ENCODE data around the gene MGLL. TPM values are rescaled to one million over a fixed set of nuclear protein-coding genes. Genes with fewer than 3 reads are reported as not detected.

The MGLL gene
- total RNA-seq, 1 experiment from 2014 or later: 0.94 TPM

GRCh38 chr3:127860211-127860696 lies 37.9 kb upstream of the MGLL start:
- Mint-ChIP-seq H3K27me3 (ENCODE audit: low read depth) (no peaks in the 10 kb centered on the region), H3K27ac (no peak overlapping the region), H3K9me3 (no peaks in the 10 kb centered on the region), H3K4me3 (no peak overlapping the region), H3K4me1 (peaks cover 8% of the 10 kb centered on the region), H3K36me3 (no peaks in the 10 kb centered on the region)
- POLR2A ChIA-PET: interaction anchor here (0.6 kb wide), 1 partner anchor 149 kb away, joined by 6 read pairs; no protein-coding TSS in a partner anchor
- DNase-seq (ENCODE audit: low spot score) (peak; percentile 20), ATAC-seq (peak; percentile 22; the same call in 1 of the 2 replicates)
- no peak for TF ChIP-seq TEAD1 (CRISPR knock-in tag; IDR thresholded peaks at IDR 0.05)
- no peak for TF ChIP-seq GABPB1 (CRISPR knock-in tag; IDR thresholded peaks at IDR 0.05)
- TF ChIP-seq JUN (CRISPR knock-in tag; IDR thresholded peaks at IDR 0.05): no peak
- no peak for TF ChIP-seq USF2 (CRISPR knock-in tag; IDR thresholded peaks at IDR 0.05)
- TF ChIP-seq ARID4B (CRISPR knock-in tag; IDR thresholded peaks at IDR 0.05; ENCODE audit: borderline replicate concordance): no peak
- TF ChIP-seq AFF4 (CRISPR knock-in tag; IDR thresholded peaks at IDR 0.05; ENCODE audit: borderline replicate concordance): no peak
- TF ChIP-seq ZNF512 (CRISPR knock-in tag; IDR thresholded peaks at IDR 0.05; ENCODE audit: borderline replicate concordance): no peak
- TF ChIP-seq ERG (CRISPR knock-in tag; IDR thresholded peaks at IDR 0.05): no peak
- TF ChIP-seq ATF1 (CRISPR knock-in tag; IDR thresholded peaks at IDR 0.05): no peak
- TF ChIP-seq NR2C2 (CRISPR knock-in tag; IDR thresholded peaks at IDR 0.05): no peak
- TF ChIP-seq ZSCAN18 (CRISPR knock-in tag; IDR thresholded peaks at IDR 0.05): no peak
- TF ChIP-seq CDX4 (CRISPR knock-in tag; IDR thresholded peaks at IDR 0.05; ENCODE audit: borderline replicate concordance): no peak
- CTCF ChIA-PET: no interaction called here
